GM19467 (cell line): Measurements from ENCODE around the gene TBC1D22A.

Experiments
- ATAC-seq: cut with Tn5 transposase; IDR thresholded peaks from one replicate; pipeline ENCODE4 v1.9.1; 2021; ENCODE audit warnings: mild to moderate bottlenecking, moderate library complexity; ENCODE audit not compliant: unreplicated experiment

TBC1D22A gene

GRCh38 chr22:47201186-47201995 is 438.9 kb downstream of the TBC1D22A start:
- no peak for ATAC-seq

DNA sequence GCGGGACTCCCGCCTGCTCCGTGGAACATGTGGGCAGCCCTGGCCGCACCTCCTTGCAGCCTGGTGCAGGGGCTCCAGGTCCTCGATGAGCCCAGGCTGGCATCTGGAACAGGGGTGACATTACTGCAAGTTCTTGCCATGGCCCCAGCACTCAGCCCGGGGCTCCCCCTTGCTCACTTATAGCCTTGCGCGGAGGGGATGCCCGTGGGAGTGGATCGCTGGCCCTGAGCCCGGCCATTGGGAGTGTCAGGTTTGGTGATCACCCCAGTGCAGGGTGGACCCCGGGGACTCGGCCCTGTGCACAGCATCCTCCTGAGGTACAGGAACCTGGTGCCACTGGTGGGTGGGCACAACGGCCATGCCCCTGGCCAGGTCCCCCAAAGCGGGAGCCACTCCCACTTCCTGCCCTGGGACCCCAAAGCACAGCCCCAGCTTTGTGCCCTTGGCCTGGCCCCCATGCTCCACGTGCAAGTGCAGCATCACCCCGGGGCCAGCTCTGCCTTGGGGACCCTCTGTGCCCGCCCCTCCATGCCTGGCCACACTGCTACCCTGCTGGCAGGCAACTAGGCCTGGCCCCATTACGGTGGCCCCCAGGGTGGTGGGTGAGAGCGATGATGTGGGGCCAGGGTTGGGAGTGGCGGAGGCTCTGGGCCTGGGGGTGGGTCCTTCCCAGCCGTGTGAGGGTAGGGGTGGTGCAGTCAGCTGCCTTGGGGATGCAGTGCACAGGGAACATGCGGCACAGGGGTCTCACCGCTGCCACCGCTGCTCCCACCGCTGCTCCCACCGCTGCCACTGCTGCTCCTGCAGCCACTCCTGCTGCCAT is 439.8 kb downstream of the TBC1D22A start:
- ATAC-seq, result no peak

- ATAC-seq, result no peak
Measured at GRCh38 chr22:47202819-47203553, 440.5 kb downstream of the TBC1D22A start.

- ATAC-seq, result no peak
Measured at GRCh38 chr22:47203554-47203991, 441.1 kb downstream of the TBC1D22A start.

- no peak for ATAC-seq
Measured at GRCh38 chr22:47204002-47204979, 441.8 kb downstream of the TBC1D22A start.

- no peak for ATAC-seq
Measured at GRCh38 chr22:47205081-47205491, 442.6 kb downstream of the TBC1D22A start.

DNA sequence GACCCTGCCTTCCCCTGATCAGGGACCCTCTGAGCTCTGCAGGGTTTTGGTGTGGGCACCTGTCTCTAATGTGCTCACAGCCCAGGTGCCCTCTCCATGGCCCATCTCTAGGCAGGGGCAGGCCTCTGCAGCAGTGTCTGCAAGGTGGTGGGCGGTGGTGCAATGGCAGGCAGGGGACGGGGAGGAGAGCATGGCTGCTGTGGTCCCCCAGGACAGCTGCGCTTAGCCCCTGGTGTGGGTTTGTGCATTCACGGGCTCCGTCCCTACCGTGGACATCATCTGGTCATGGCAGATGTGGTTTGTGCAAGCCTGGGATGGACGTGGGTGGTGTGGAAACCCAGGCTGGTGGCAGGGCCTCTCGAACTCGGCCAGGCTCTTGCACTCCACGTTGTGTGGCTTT is 443.1 kb downstream of the TBC1D22A start:
- no peak for ATAC-seq

DNA sequence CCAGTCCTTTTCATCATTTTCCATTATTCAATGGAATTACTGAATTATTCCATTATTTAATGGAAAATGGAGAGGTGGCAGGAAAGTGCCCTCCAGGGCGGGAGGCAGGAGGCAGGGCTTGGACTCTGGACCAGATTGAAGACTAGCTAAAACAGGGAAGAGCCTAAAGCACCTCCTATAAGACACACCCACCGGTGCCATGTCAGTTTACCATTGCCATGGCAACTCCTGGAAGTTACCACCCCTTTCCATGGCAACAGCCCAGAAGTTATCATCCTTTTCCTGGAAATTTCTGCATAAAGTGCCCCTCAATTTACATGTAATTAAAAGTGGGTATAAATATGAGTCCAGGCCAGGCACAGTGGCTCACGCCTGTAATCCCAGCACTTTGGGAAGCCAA is 443.7 kb downstream of the TBC1D22A start:
- no peak for ATAC-seq

DNA sequence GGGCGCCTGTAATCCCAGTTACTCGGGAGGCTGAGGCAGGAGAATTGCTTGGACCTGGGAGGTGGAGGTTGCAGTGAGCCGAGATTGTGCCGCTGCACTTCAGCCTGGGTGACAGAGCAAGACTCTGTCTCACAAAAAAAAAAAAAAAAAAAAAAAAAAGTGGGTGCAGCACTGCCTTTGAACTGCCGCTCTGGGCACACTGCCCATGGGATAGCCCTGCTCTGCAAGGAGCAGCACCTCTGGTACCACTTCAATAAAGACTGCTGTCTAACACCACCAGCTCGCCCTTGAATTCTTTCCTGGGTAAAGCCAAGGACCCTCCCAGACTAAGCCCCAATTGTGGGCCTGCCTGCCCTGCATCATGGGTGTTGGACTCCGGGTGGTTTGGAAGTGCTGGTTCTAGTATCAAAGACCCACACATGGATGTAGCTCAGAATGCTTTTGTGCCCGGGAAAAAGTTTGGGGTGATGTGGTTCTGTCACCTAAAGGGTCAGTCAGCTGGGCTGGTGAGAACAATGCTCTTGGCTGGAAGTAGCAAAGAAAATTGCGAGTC is 444.3 kb downstream of the TBC1D22A start:
- ATAC-seq, result no peak

DNA sequence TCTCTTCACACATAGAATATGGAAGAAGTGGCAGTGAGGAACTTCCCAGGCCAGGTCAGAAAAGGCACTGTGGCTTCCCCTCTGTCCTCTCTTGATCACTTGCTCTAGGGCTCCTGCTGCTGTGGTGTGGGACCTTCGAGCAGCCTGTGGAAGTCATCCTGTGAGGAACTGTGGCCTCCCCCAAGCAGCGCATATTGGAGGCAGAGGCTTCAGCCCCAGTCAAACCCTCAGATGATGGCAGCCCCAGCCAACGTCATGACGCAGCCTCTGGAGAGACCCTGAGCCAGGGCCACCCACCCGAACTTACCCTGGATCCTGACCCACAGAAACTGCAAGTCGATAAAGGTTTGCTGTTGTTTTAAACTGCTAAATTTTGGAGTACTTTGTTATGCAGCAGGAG is 444.9 kb downstream of the TBC1D22A start:
- no peak for ATAC-seq

DNA sequence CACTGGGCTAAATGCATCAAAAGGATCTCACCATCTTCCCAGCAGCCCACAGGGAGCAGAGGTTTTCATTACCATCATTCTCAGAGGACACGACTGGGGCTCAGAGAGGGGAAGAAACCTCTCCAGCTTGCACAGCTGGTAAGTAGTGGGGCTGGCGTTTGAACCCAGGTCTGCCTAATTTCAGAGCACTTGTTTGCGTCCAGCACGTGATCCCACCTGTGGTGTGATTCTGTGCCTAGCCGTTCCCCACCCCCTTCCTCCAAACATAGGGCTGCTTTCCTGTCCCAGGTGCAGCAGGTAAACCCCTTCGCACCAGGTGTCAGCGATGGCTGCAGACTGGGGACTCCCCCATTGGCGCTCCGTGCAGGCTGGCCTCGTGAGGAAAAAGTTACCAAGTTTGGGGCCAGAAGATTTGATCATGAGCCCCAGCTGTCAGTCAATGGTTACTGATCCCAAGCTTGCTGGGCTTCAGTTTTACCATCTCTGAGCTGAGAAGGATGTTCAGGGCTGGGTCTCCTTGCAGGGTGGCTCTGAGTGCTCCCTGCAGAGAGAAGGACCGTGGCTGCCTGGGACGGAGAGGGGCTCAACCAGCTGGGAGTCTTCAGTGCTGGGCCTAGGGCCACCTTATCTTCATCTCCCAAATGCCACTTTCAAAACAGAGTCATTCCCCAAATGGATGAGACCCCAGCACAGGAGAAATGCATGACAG is 445.6 kb downstream of the TBC1D22A start:
- no peak for ATAC-seq

DNA sequence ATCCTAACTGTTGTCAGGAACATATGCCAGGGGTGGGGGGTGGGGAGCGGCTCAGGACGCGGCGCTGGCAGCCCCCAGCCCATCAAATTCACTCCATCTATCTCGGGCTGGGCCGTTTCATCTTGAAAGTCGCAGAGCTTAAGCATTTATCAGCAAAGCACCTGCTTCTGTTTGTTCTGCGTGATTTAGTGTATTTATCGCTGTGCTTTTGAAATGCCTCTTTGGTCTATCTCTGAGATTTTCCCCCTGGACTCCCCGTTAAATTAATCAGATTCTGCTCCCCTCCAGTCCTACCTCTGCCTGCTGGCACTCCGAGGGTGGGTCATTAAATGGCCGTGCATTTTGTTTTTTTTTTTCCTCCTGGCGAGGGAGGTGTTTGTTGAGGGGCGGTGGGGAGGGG is 446.2 kb downstream of the TBC1D22A start:
- no peak for ATAC-seq

DNA sequence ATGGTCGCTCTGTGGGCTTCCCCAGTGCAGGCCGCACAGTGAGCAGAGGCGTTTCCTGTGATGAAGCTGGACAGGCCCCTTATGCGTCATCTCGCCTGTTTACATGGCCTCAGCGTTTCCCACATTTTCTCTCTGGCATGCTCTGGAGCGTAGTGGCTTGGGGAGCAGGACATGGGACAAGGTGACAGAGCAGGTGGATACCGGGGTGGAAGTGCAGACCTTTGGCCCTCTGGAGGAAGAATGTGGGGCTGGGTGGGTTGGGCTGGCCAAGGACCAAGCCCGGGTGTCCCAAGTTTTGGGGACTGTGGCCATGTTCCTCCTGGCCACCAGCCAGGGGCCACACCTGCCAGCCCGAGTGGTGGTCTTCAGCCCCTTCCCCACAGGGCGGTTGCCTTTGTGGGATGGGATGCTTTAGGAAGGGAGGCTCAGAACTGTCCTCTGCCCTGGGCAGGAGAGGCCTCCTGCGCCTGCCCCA is 446.6 kb downstream of the TBC1D22A start:
- no peak for ATAC-seq

- no peak for ATAC-seq
Measured at GRCh38 chr22:47209547-47210023, 447.1 kb downstream of the TBC1D22A start.

GRCh38 chr22:47210112-47210657 is 447.7 kb downstream of the TBC1D22A start:
- no peak for ATAC-seq

- ATAC-seq, result no peak
Measured at GRCh38 chr22:47210686-47211085, 448.2 kb downstream of the TBC1D22A start.

DNA sequence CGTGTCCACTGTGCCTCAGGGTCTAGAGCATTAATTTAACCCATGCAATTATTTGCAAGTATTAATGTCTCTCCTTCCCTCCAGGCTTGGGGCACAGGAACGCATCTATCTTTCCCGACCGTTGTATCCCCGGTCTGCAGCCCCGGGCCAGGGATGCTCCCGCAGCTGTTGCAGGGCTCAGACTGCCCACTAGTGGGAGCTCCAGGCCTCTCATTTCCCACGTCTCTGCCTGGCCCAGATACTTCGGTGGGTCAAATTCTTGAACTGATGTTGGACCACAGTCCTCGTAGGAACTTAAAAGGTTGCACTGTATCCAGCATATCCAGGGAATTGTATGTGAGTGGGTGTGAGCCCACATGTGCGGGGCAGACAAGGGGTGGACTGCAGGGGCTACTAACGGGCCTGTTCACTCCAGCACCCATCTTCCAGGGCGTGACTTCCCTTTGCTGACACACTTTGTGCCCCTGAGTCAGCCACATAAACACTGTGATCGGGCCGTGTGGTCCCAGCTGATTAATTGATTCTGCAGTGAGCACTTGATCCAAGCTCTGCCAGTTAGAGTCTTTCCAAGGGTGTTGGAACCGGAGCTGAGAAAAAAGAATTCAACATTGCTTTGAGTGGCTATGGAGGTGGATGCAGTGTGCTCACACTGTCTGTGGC is 451.3 kb downstream of the TBC1D22A start:
- ATAC-seq, result no peak

DNA sequence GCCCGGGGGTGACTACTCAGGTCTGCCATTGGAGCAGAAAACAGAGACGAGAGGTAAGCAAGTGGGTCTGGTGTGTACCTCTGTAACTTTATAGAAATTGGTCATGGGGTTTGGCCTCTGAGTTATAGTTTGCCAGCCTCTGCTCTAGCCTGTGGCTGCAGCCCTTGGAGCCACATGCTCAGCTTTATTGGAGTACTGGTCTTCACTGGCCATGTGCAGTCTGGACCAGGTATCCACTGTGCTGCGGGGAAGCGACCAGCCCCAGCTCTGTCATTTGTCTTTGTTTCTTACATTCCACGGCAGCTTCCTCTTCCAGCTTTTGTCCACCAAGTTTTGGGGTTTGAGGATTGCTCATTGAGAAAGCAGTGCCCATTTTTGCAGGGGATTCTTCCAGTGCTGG is 453.4 kb downstream of the TBC1D22A start:
- no peak for ATAC-seq
